OCI-LY7 (cell line): ENCODE data around the gene MRPS24. TPM values are rescaled to one million over a fixed set of nuclear protein-coding genes. Genes with fewer than 3 reads are reported as not detected.

ENCODE experiments used
- BruUV-seq: library from RNA; stranded (reverse); fragments of 400-500 nt; replicated peaks from 2 replicates; lab custom pipeline; 2021; lab: Mats Ljungman, UMichigan
- CTCF ChIA-PET: fragments of 300-600 bp; sonication (Branson Sonifier 250); formaldehyde crosslinking; loops from one replicate; lab custom pipeline; 2022; ENCODE audit warnings: antibody characterized with exemption; ENCODE audit not compliant: unreplicated experiment; lab: Charles Lee
- POLR2A ChIA-PET: fragments of 300-600 bp; sonication (Branson Sonifier 250); formaldehyde crosslinking; loops from one replicate; lab custom pipeline; 2022; ENCODE audit warnings: antibody characterized with exemption; lab: Charles Lee
- DNase-seq: peaks from one replicate; pipeline ENCODE4 v3.0.0-alpha.2; 2015; ENCODE audit warnings: low spot score
- H2AFZ ChIP-seq: fragments of 200-600 bp; sonication (generic), shearing (Covaris generic); 2 replicates; pipeline ENCODE4 v1.6.1; 2014; ENCODE audit warnings: mild to moderate bottlenecking, antibody characterized with exemption, low read length, moderate library complexity
- H3K27ac ChIP-seq: fragments of 200-600 bp; sonication (generic); 2 replicates; pipeline ENCODE4 v1.5.1; 2014; ENCODE audit warnings: mixed run types, low read depth, mild to moderate bottlenecking, moderate library complexity, low read length, inconsistent platforms; ENCODE audit not compliant: poor library complexity, severe bottlenecking
- H3K36me3 ChIP-seq: fragments of 200-600 bp; sonication (generic); 2 replicates; pipeline ENCODE4 v1.6.1; 2014; ENCODE audit warnings: mild to moderate bottlenecking, antibody characterized with exemption, low read length, moderate library complexity, mixed read lengths; ENCODE audit not compliant: insufficient read depth
- H3K4me1 ChIP-seq: fragments of 200-600 bp; sonication (generic); 2 replicates; pipeline ENCODE4 v1.5.1; 2014; ENCODE audit warnings: mild to moderate bottlenecking, low read length; ENCODE audit not compliant: insufficient read depth, poor library complexity, severe bottlenecking
- H3K4me2 ChIP-seq: fragments of 200-600 bp; sonication (generic); 2 replicates; pipeline ENCODE4 v1.6.1; 2014; ENCODE audit warnings: mild to moderate bottlenecking, low read length
- H3K4me3 ChIP-seq: fragments of 200-600 bp; sonication (generic); 2 replicates; pipeline ENCODE4 v1.5.1; 2014; ENCODE audit warnings: mild to moderate bottlenecking, low read depth, low read length; ENCODE audit not compliant: poor library complexity, severe bottlenecking
- H3K79me2 ChIP-seq: fragments of 200-600 bp; sonication (generic); 2 replicates; pipeline ENCODE4 v1.6.1; 2016; ENCODE audit warnings: low read depth, mild to moderate bottlenecking, low read length, moderate library complexity, mixed read lengths; ENCODE audit not compliant: insufficient read depth
- H3K9me2 ChIP-seq: fragments of 200-600 bp; sonication (generic); 2 replicates; pipeline ENCODE4 v1.6.1; 2016; ENCODE audit warnings: mild to moderate bottlenecking, low read length, mixed read lengths; ENCODE audit not compliant: insufficient read depth
- H3K9me3 ChIP-seq: fragments of 200-600 bp; sonication (generic); 2 replicates; pipeline ENCODE4 v1.6.1; 2014; ENCODE audit warnings: mild to moderate bottlenecking, mixed run types, low read length, mixed read lengths
- H4K20me1 ChIP-seq: fragments of 200-600 bp; sonication (generic); 2 replicates; pipeline ENCODE4 v1.6.1; 2014; ENCODE audit warnings: mild to moderate bottlenecking, antibody characterized with exemption, low read length, moderate library complexity, mixed read lengths; ENCODE audit not compliant: insufficient read depth
- EZH2phosphoT487 ChIP-seq: fragments of 200-600 bp; sonication (generic); IDR thresholded peaks from 2 replicates; pipeline ENCODE4 v1.6.1; 2018; ENCODE audit warnings: low read depth, borderline replicate concordance, mild to moderate bottlenecking, mixed run types, antibody characterized with exemption, low read length, moderate library complexity, mixed read lengths
- intact Hi-C: fragments of 100-400 bp; cut with micrococcal nuclease; formaldehyde crosslinking; loops from one replicate; pipeline ENCODE4 v1.10.0; 2022; ENCODE audit not compliant: unreplicated experiment
- total RNA-seq, 2 experiments: library from RNA; depleted of rRNA in 1 of 2; stranded (reverse); fragments of >200 nt in 1 of 2; shearing (Covaris generic) in 1 of 2; gene quantifications; 2 replicates each; pipeline ENCODE4 v1.2.3, GENCODE V29; 2014 to 2022
- TF ChIP-seq, protein P1 (sequence below): fragments of 200-600 bp; sonication (generic); conservative IDR thresholded peaks from 2 replicates; pipeline ENCODE4 v1.5.1; 2014; ENCODE audit warnings: mild to moderate bottlenecking, antibody characterized with exemption, low read length, moderate library complexity, mixed read lengths

The MRPS24 gene
- total RNA-seq, 2 experiments from 2014 or later = 65.1 to 83.4 TPM

DNA sequence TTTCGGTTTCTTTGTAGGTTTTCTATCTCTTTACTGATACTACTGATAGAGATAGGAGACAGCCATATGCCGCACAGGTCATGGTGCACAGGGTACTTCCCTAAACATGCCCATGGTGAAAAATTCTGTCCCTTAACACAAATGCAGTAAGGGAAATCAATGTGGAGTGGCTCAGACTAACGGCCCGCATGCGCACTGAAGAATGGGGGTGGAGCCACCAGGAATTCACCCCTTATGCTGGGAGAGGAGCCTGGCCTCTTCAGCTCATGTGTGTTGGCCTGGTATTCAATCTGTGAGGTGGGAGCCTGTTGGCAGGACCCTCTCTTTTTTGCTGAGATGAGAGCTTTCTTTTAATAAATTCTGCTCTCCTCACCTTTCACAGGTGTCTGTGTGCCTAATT, 45.5 kb upstream of the MRPS24 start:
- Histone ChIP-seq H3K4me3 (no peak overlapping the region), H3K79me2 (no peaks in the 10 kb centered on the region), H2AFZ (no peak overlapping the region), H3K27ac (no peak overlapping the region), H3K36me3 (no peaks in the 10 kb centered on the region), H4K20me1 (no peaks in the 10 kb centered on the region), H3K9me2 (no peaks in the 10 kb centered on the region), H3K4me2 (no peak overlapping the region), H3K9me3 (no peaks in the 10 kb centered on the region), H3K4me1 (no peaks in the 10 kb centered on the region)
- intact Hi-C loops = no loop called here
- DNase-seq = no peak
- TF ChIP-seq EZH2phosphoT487 = no peak
- TF ChIP-seq, protein P1, sequence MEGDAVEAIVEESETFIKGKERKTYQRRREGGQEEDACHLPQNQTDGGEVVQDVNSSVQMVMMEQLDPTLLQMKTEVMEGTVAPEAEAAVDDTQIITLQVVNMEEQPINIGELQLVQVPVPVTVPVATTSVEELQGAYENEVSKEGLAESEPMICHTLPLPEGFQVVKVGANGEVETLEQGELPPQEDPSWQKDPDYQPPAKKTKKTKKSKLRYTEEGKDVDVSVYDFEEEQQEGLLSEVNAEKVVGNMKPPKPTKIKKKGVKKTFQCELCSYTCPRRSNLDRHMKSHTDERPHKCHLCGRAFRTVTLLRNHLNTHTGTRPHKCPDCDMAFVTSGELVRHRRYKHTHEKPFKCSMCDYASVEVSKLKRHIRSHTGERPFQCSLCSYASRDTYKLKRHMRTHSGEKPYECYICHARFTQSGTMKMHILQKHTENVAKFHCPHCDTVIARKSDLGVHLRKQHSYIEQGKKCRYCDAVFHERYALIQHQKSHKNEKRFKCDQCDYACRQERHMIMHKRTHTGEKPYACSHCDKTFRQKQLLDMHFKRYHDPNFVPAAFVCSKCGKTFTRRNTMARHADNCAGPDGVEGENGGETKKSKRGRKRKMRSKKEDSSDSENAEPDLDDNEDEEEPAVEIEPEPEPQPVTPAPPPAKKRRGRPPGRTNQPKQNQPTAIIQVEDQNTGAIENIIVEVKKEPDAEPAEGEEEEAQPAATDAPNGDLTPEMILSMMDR = no peak
- no TSS peak for BruUV-seq
- ChIA-PET POLR2A (interaction anchor here (0.6 to 0.7 kb wide), 2 partner anchors 7 to 20 kb away, joined by 4 to 7 read pairs; no protein-coding TSS in a partner anchor), CTCF (no interaction called here)

DNA sequence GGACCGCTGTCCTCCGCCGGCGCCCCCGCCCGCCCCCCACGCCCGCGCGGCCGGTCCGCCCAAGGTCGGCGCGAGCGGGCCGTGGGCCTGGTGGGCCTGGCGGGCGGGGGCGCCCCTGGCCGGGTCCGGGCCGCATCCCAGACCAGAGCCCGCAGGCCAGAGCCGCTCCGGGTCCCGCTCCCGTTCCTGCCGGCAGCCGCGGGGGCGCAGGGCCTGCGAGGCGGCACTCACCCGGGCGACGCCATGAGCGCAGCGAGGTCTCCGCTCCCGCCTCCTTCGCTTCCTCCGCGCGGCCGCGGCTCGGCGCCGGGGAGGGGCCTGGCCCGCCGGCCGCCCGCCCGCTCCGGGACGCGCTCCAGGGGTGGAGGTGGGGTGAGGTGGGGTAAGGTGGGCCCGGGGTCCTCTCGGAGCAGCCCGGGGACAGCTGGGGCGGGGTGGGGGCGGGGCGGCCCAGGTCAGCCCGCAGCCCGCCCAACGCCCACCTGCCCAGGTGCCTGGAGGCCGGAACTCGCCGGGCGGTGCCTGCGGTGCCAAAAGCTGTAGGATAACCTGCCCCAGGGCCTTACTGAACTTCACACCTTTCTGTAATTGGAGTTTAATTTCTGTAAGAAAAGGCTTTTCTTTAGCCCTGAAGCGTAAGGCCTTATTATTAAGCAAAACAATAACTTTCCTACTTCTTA, 37.2 kb upstream of the MRPS24 start, which contains the start of gene URGCP:
Gene URGCP (minus strand): TSS at position 266 of the 680 bp plus-strand sequence. CDS start 21 bp downstream, at position 245.
- H4K20me1 ChIP-seq = no peaks in the 10 kb centered on the region
- no TSS peak for BruUV-seq
- H3K9me2 ChIP-seq = no peaks in the 10 kb centered on the region
- H3K9me3 ChIP-seq = no peaks in the 10 kb centered on the region
- intact Hi-C loops = no loop called here
- no peak within 1 kb of the TSS for H3K27ac ChIP-seq
- H2AFZ ChIP-seq = peak within 1 kb of the TSS; percentile 33; the same call in 1 of the 2 replicates
- TF ChIP-seq, protein P1 = no peak
- TF ChIP-seq EZH2phosphoT487 = no peak
- no peaks in the 10 kb centered on the region for H3K4me1 ChIP-seq
- no peak for DNase-seq
- no peaks in the 10 kb centered on the region for H3K36me3 ChIP-seq
- H3K79me2 ChIP-seq = no peaks in the 10 kb centered on the region
- peak within 1 kb of the TSS; percentile 42 for H3K4me3 ChIP-seq
- ChIA-PET CTCF (no interaction called here), POLR2A (no interaction called here)
- peak within 1 kb of the TSS; percentile 44; the same call in 1 of the 2 replicates for H3K4me2 ChIP-seq

DNA sequence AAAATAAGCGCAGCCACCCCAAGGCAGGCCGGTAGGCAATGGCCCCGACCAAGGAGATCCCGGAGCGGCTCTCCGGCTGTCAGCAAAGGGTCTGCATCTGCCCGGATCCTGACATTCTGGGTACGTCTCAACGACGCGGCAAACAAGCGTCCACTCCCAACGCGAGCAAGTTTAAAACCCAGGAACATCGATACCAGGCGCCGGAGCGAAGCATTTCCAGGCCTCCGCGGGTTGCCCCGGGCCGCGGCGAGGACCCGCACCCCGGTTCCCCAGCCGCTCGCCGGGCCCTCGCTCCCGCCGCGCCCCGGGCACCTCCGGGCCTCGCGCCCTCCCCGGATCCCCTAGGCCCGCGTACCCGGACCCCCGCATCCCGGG, 36.6 kb upstream of the MRPS24 start:
- no peak for DNase-seq
- no peaks in the 10 kb centered on the region for H3K4me1 ChIP-seq
- H3K4me2 ChIP-seq = peak overlapping the region; percentile 44; the same call in 1 of the 2 replicates
- intact Hi-C loops = no loop called here
- no peak for TF ChIP-seq EZH2phosphoT487
- TF ChIP-seq, protein P1 = no peak
- no peaks in the 10 kb centered on the region for H3K9me2 ChIP-seq
- no peak overlapping the region for H3K4me3 ChIP-seq
- no peaks in the 10 kb centered on the region for H3K79me2 ChIP-seq
- H3K9me3 ChIP-seq = no peaks in the 10 kb centered on the region
- H3K36me3 ChIP-seq = no peaks in the 10 kb centered on the region
- no peak overlapping the region for H3K27ac ChIP-seq
- H2AFZ ChIP-seq = no peak overlapping the region
- ChIA-PET POLR2A (interaction anchor here (0.9 kb wide), 1 partner anchor 18 kb away, joined by 4 read pairs; no protein-coding TSS in a partner anchor), CTCF (no interaction called here)
- H4K20me1 ChIP-seq = no peaks in the 10 kb centered on the region
- BruUV-seq = no TSS peak
